ENCODE results near the gene SEL1L3.
"Not testable (repeated sequence)": the region's sequence is repeated elsewhere in the genome, so short reads cannot be mapped to it uniquely, and the experiment has no call there.

The SEL1L3 gene

GRCh38 chr4:25862411-25863346 is at the start of gene SEL1L3:
Gene SEL1L3 (minus strand): TSS chr4:25862988. CDS start chr4:25862836, 152 bp downstream.
- no peak for DNase-seq

- no peak for DNase-seq
Measured at GRCh38 chr4:25911356-25911755, 48.6 kb upstream of the SEL1L3 start.

- DNase-seq = no peak
Measured at GRCh38 chr4:25908491-25908901, 45.7 kb upstream of the SEL1L3 start.

- DNase-seq = not testable (repeated sequence)
Measured at GRCh38 chr4:25906113-25906512, 43.3 kb upstream of the SEL1L3 start.

- no peak for DNase-seq
Measured at GRCh38 chr4:25905371-25905770, 42.6 kb upstream of the SEL1L3 start.

- no peak for DNase-seq
Measured at GRCh38 chr4:25904748-25905082, 41.9 kb upstream of the SEL1L3 start.

GRCh38 chr4:25903900-25904747 is 41.3 kb upstream of the SEL1L3 start:
- DNase-seq = no peak

GRCh38 chr4:25901030-25901430 is 38.2 kb upstream of the SEL1L3 start:
- DNase-seq = no peak

GRCh38 chr4:25900310-25900709 is 37.5 kb upstream of the SEL1L3 start:
- DNase-seq = no peak

- no peak for DNase-seq
Measured at GRCh38 chr4:25896776-25897539, 34.2 kb upstream of the SEL1L3 start.

- no peak for DNase-seq
Measured at GRCh38 chr4:25892796-25893195, 30.0 kb upstream of the SEL1L3 start.

GRCh38 chr4:25890571-25891485 is 28.0 kb upstream of the SEL1L3 start:
- no peak for DNase-seq

- DNase-seq = no peak
Measured at GRCh38 chr4:25889589-25890503, 27.1 kb upstream of the SEL1L3 start.

GRCh38 chr4:25888781-25889180 is 26.0 kb upstream of the SEL1L3 start:
- DNase-seq = no peak

- DNase-seq = no peak
Measured at GRCh38 chr4:25884031-25884782, 21.4 kb upstream of the SEL1L3 start.

- DNase-seq = no peak
Measured at GRCh38 chr4:25883565-25883964, 20.8 kb upstream of the SEL1L3 start.

- no peak for DNase-seq
Measured at GRCh38 chr4:25882226-25882625, 19.4 kb upstream of the SEL1L3 start.

GRCh38 chr4:25881193-25881592 is 18.4 kb upstream of the SEL1L3 start:
- DNase-seq = no peak

GRCh38 chr4:25879991-25880651 is 17.3 kb upstream of the SEL1L3 start:
- no peak for DNase-seq

GRCh38 chr4:25879587-25879986 is 16.8 kb upstream of the SEL1L3 start:
- no peak for DNase-seq

Data from NCI-H2029 treated with DMSO at 0.1 percent for 48 hours (cell line).